Left lung (tissue), 10 donors: ENCODE measurements around the gene PHC2. TPM values are rescaled to one million over a fixed set of nuclear protein-coding genes. Genes with fewer than 3 reads are reported as not detected.

ENCODE experiments used
- ATAC-seq: fragments of 200-7000 bp; cut with Tn5 transposase; one replicate; pipeline ENCODE4 v1.9.1; 2020; ENCODE audit warnings: moderate library complexity
- DNase-seq, 4 donors: peaks; one replicate each; pipeline ENCODE4 v3.0.0-alpha.2; 2013 to 2020
- H3K27ac ChIP-seq, 2 donors: fragments of 200-600 bp; sonication (generic) in 1 of 2; one replicate each; pipeline versions ENCODE4 v1.5.0 to v1.8.0; 2020 to 2021
- H3K27me3 ChIP-seq, 2 donors: fragments of 200-600 bp; sonication (generic) in 1 of 2; one replicate each; pipeline versions ENCODE4 v1.5.0 to v1.8.0; 2020 to 2021
- H3K36me3 ChIP-seq, 2 donors: fragments of 200-600 bp; sonication (generic) in 1 of 2; one replicate each; pipeline versions ENCODE4 v1.5.0 to v1.8.0; 2020 to 2021
- H3K4me1 ChIP-seq, 2 donors: fragments of 200-600 bp; one replicate each; pipeline ENCODE4 v1.8.0; 2021
- H3K4me3 ChIP-seq, 2 donors: fragments of 200-600 bp; sonication (generic) in 1 of 2; one replicate each; pipeline versions ENCODE4 v1.5.0 to v1.8.0; 2020 to 2021; ENCODE audit warnings: mild to moderate bottlenecking in 1 of 2
- H3K9me3 ChIP-seq, 2 donors: fragments of 200-600 bp; sonication (generic) in 1 of 2; one replicate each; pipeline versions ENCODE4 v1.5.0 to v1.8.0; 2020 to 2021
- CTCF ChIP-seq, 2 donors: fragments of 200-600 bp; sonication (generic) in 1 of 2; IDR thresholded peaks; one replicate each; pipeline versions ENCODE4 v1.5.0 to v1.8.0; 2021; ENCODE audit warnings: antibody characterized with exemption in 2 of 2
- intact Hi-C, 2 donors: fragments of 100-400 bp; cut with DNase I; formaldehyde crosslinking; loops; one replicate each; pipeline versions ENCODE4 v1.11.2 to v1.14.2; 2022
- polyA plus RNA-seq, 6 donors: library from polyadenylated mRNA; unstranded; fragments of 120-200 nt; gene quantifications; one replicate each; pipeline ENCODE4 v1.2.1, GENCODE V29; 2013; ENCODE audit not compliant: insufficient read length in 6 of 6
- total RNA-seq, 2 donors: library from RNA; stranded (reverse); fragmentation: NEBNext Ultra II Directional; extraction: Animal tissue kit (Norgen Biotek cat#: 25700); gene quantifications; one replicate each; pipeline ENCODE4 v1.2.1, GENCODE V29; 2021
- donor health status: DM: no; HTN: yes; CAD: no.
- donor health status: DM: no; HTN: no; CAD: no.

Gene PHC2
- total and polyA plus RNA-seq, 8 donors = 78.2 to 125 (median 83.0) TPM

GRCh38 chr1:33317946-33318345, 112.9 kb downstream of the PHC2 start:
- Histone ChIP-seq H3K9me3 (no peaks in the 10 kb centered on the region), H3K4me1 (no peaks in the 10 kb centered on the region), H3K4me3 (no peak overlapping the region), H3K27ac (no peak overlapping the region), H3K27me3 (no peaks in the 10 kb centered on the region), H3K36me3 (peaks cover 0 to 16% of the 10 kb centered on the region in 2 donors)
- ATAC-seq (no peak), DNase-seq (no peak)
- intact Hi-C loops = no loop called here
- TF ChIP-seq CTCF (IDR thresholded peaks at IDR 0.05) = no peak

GRCh38 chr1:33317354-33317753, 113.5 kb downstream of the PHC2 start:
- intact Hi-C loops = no loop called here
- H3K36me3 ChIP-seq = peaks cover 0 to 10% of the 10 kb centered on the region in 2 donors
- TF ChIP-seq CTCF (IDR thresholded peaks at IDR 0.05) = no peak
- H3K4me1 ChIP-seq = no peaks in the 10 kb centered on the region
- no peaks in the 10 kb centered on the region for H3K27me3 ChIP-seq
- no peak overlapping the region for H3K27ac ChIP-seq
- no peaks in the 10 kb centered on the region for H3K9me3 ChIP-seq
- DNase-seq = no peak
- no peak overlapping the region for H3K4me3 ChIP-seq
- no peak for ATAC-seq

GRCh38 chr1:33316601-33317000, 114.3 kb downstream of the PHC2 start:
- Histone ChIP-seq H3K4me1 (no peaks in the 10 kb centered on the region), H3K36me3 (peaks cover 0 to 2% of the 10 kb centered on the region in 2 donors), H3K4me3 (no peak overlapping the region), H3K27me3 (no peaks in the 10 kb centered on the region), H3K27ac (no peak overlapping the region), H3K9me3 (no peaks in the 10 kb centered on the region)
- TF ChIP-seq CTCF (IDR thresholded peaks at IDR 0.05) = no peak
- DNase-seq (no peak), ATAC-seq (no peak)
- intact Hi-C loops = no loop called here

GRCh38 chr1:33314416-33314815, 116.5 kb downstream of the PHC2 start:
- Histone ChIP-seq H3K27me3 (no peaks in the 10 kb centered on the region), H3K4me1 (no peaks in the 10 kb centered on the region), H3K4me3 (no peak overlapping the region), H3K36me3 (no peaks in the 10 kb centered on the region), H3K9me3 (no peaks in the 10 kb centered on the region), H3K27ac (no peak overlapping the region)
- ATAC-seq (no peak), DNase-seq (no peak)
- TF ChIP-seq CTCF (IDR thresholded peaks at IDR 0.05) = no peak
- intact Hi-C loops = no loop called here

- Histone ChIP-seq H3K4me3 (no peak overlapping the region), H3K4me1 (no peaks in the 10 kb centered on the region), H3K9me3 (no peaks in the 10 kb centered on the region), H3K27ac (no peak overlapping the region), H3K27me3 (no peaks in the 10 kb centered on the region), H3K36me3 (no peaks in the 10 kb centered on the region)
- ATAC-seq = peak; percentile 72
- peak in 2 of 4 donors; percentile 16 to 55 for DNase-seq
- intact Hi-C loops = no loop called here
- TF ChIP-seq CTCF (IDR thresholded peaks at IDR 0.05) = no peak
Measured at GRCh38 chr1:33312413-33312749, 118.5 kb downstream of the PHC2 start.
